SJSA1 (cell line): ENCODE results near the gene CXCR6. TPM values are rescaled to one million over a fixed set of nuclear protein-coding genes. Genes with fewer than 3 reads are reported as not detected.

Experiments
- DNase-seq, 2 experiments: peaks; one replicate each; pipeline ENCODE4 v3.0.0-alpha.2; 2015 to 2020; ENCODE audit warnings: low spot score in 2 of 2, low read depth in 1 of 2
- H3K27ac ChIP-seq: fragments of 250-450 bp; sonication (Bioruptor Pico); 2 replicates; pipeline ENCODE4 v1.5.1; 2020; ENCODE audit warnings: mild to moderate bottlenecking, moderate library complexity
- H3K27me3 ChIP-seq: fragments of 250-450 bp; sonication (Bioruptor Pico); replicated peaks from 2 replicates; pipeline ENCODE4 v1.5.1; 2020; ENCODE audit warnings: mild to moderate bottlenecking, moderate library complexity
- H3K36me3 ChIP-seq: fragments of 250-450 bp; sonication (Bioruptor Pico); 2 replicates; pipeline ENCODE4 v1.5.1; 2020; ENCODE audit warnings: mild to moderate bottlenecking
- H3K4me1 ChIP-seq: fragments of 250-450 bp; sonication (Bioruptor Pico); replicated peaks from 2 replicates; pipeline ENCODE4 v1.6.1; 2021; ENCODE audit warnings: mild to moderate bottlenecking
- H3K4me3 ChIP-seq: fragments of 250-450 bp; sonication (Bioruptor Pico); 2 replicates; pipeline ENCODE4 v1.5.1; 2020; ENCODE audit warnings: mild to moderate bottlenecking
- H3K9me3 ChIP-seq: fragments of 250-450 bp; sonication (Bioruptor Pico); replicated peaks from 2 replicates; pipeline ENCODE4 v1.5.1; 2020; ENCODE audit warnings: mild to moderate bottlenecking
- total RNA-seq: library from RNA; depleted of rRNA; stranded (reverse); fragments of >200 nt; shearing (Covaris generic); gene quantifications from 2 replicates; pipeline ENCODE4 v1.2.3, GENCODE V29; 2014

The CXCR6 gene
- total RNA-seq, 1 experiment from 2014 or later, result not detected

GRCh38 chr3:45912435-45912834 is 30.8 kb upstream of the CXCR6 start:
- no peaks in the 10 kb centered on the region for H3K9me3 ChIP-seq
- peaks cover 48% of the 10 kb centered on the region for H3K4me1 ChIP-seq
- H3K36me3 ChIP-seq, result no peaks in the 10 kb centered on the region
- no peak overlapping the region for H3K27ac ChIP-seq
- H3K4me3 ChIP-seq, result no peak overlapping the region
- H3K27me3 ChIP-seq, result no peaks in the 10 kb centered on the region
- DNase-seq, result no peak

- DNase-seq, result peak in 1 of 2 experiments; percentile 24
- Histone ChIP-seq H3K27ac (peak overlapping the region; percentile 54), H3K4me1 (peaks cover 32% of the 10 kb centered on the region), H3K9me3 (no peaks in the 10 kb centered on the region), H3K4me3 (no peak overlapping the region), H3K36me3 (no peaks in the 10 kb centered on the region), H3K27me3 (no peaks in the 10 kb centered on the region)
Observed at GRCh38 chr3:45914362-45915058, 28.8 kb upstream of the CXCR6 start.

- Histone ChIP-seq H3K27ac (peak overlapping the region; percentile 54), H3K4me1 (peaks cover 32% of the 10 kb centered on the region), H3K36me3 (no peaks in the 10 kb centered on the region), H3K9me3 (no peaks in the 10 kb centered on the region), H3K4me3 (no peak overlapping the region), H3K27me3 (no peaks in the 10 kb centered on the region)
- no peak for DNase-seq
Observed at GRCh38 chr3:45915059-45915439, 28.2 kb upstream of the CXCR6 start.

GRCh38 chr3:45915518-45916231 is 27.6 kb upstream of the CXCR6 start:
- Histone ChIP-seq H3K9me3 (no peaks in the 10 kb centered on the region), H3K4me3 (no peak overlapping the region), H3K27ac (peak overlapping the region; percentile 54), H3K4me1 (peaks cover 29% of the 10 kb centered on the region), H3K27me3 (no peaks in the 10 kb centered on the region), H3K36me3 (no peaks in the 10 kb centered on the region)
- DNase-seq, result peak; percentile 84 to 93

GRCh38 chr3:45917146-45917898 is 25.9 kb upstream of the CXCR6 start:
- Histone ChIP-seq H3K9me3 (no peaks in the 10 kb centered on the region), H3K4me3 (no peak overlapping the region), H3K27ac (no peak overlapping the region), H3K27me3 (no peaks in the 10 kb centered on the region), H3K4me1 (peaks cover 29% of the 10 kb centered on the region), H3K36me3 (no peaks in the 10 kb centered on the region)
- DNase-seq, result no peak

GRCh38 chr3:45921158-45922038 is 21.9 kb upstream of the CXCR6 start:
- Histone ChIP-seq H3K27me3 (no peaks in the 10 kb centered on the region), H3K4me3 (no peak overlapping the region), H3K27ac (no peak overlapping the region), H3K36me3 (0 out of 2 replicates have a peak, but pooled peaks cover 3% of the 10 kb centered on the region), H3K4me1 (peaks cover 9% of the 10 kb centered on the region), H3K9me3 (no peaks in the 10 kb centered on the region)
- no peak for DNase-seq

- DNase-seq, result no peak
- Histone ChIP-seq H3K27me3 (no peaks in the 10 kb centered on the region), H3K9me3 (no peaks in the 10 kb centered on the region), H3K27ac (no peak overlapping the region), H3K4me3 (no peak overlapping the region), H3K36me3 (0 out of 2 replicates have a peak, but pooled peaks cover 3% of the 10 kb centered on the region), H3K4me1 (peaks cover 4% of the 10 kb centered on the region)
Observed at GRCh38 chr3:45922039-45922326, 21.3 kb upstream of the CXCR6 start.

GRCh38 chr3:45922950-45923590 is 20.2 kb upstream of the CXCR6 start:
- H3K4me3 ChIP-seq, result no peak overlapping the region
- no peaks in the 10 kb centered on the region for H3K9me3 ChIP-seq
- no peak for DNase-seq
- no peak overlapping the region for H3K27ac ChIP-seq
- 0 out of 2 replicates have a peak, but pooled peaks cover 3% of the 10 kb centered on the region for H3K36me3 ChIP-seq
- H3K4me1 ChIP-seq, result peaks cover 6% of the 10 kb centered on the region
- no peaks in the 10 kb centered on the region for H3K27me3 ChIP-seq

GRCh38 chr3:45923755-45924154 is 19.5 kb upstream of the CXCR6 start:
- H3K36me3 ChIP-seq, result peaks cover 7% of the 10 kb centered on the region; the same call in 1 of the 2 replicates
- H3K27me3 ChIP-seq, result no peaks in the 10 kb centered on the region
- no peak for DNase-seq
- no peaks in the 10 kb centered on the region for H3K9me3 ChIP-seq
- H3K4me1 ChIP-seq, result peaks cover 12% of the 10 kb centered on the region
- H3K27ac ChIP-seq, result no peak overlapping the region
- no peak overlapping the region for H3K4me3 ChIP-seq

GRCh38 chr3:45927881-45928280 is 15.4 kb upstream of the CXCR6 start:
- Histone ChIP-seq H3K36me3 (peaks cover 20% of the 10 kb centered on the region), H3K4me1 (peaks cover 14% of the 10 kb centered on the region), H3K4me3 (no peak overlapping the region), H3K27me3 (no peaks in the 10 kb centered on the region), H3K9me3 (no peaks in the 10 kb centered on the region), H3K27ac (no peak overlapping the region)
- DNase-seq, result peak in 1 of 2 experiments; percentile 16

GRCh38 chr3:45929042-45929679 is 14.1 kb upstream of the CXCR6 start:
- DNase-seq, result peak; percentile 56 to 58
- no peak overlapping the region for H3K4me3 ChIP-seq
- no peaks in the 10 kb centered on the region for H3K9me3 ChIP-seq
- no peaks in the 10 kb centered on the region for H3K27me3 ChIP-seq
- H3K36me3 ChIP-seq, result peaks cover 17% of the 10 kb centered on the region
- H3K4me1 ChIP-seq, result peaks cover 14% of the 10 kb centered on the region
- no peak overlapping the region for H3K27ac ChIP-seq

- no peak for DNase-seq
- Histone ChIP-seq H3K27ac (no peak overlapping the region), H3K27me3 (no peaks in the 10 kb centered on the region), H3K4me1 (peaks cover 14% of the 10 kb centered on the region), H3K4me3 (no peak overlapping the region), H3K9me3 (no peaks in the 10 kb centered on the region), H3K36me3 (peaks cover 17% of the 10 kb centered on the region)
Observed at GRCh38 chr3:45931496-45931895, 11.8 kb upstream of the CXCR6 start.
